ENCODE results near the gene STON2. TPM values are rescaled to one million over a fixed set of nuclear protein-coding genes. Genes with fewer than 3 reads are reported as not detected.

STON2 gene
- total RNA-seq, 1 experiment from 2014 or later = 23.5 TPM

DNA sequence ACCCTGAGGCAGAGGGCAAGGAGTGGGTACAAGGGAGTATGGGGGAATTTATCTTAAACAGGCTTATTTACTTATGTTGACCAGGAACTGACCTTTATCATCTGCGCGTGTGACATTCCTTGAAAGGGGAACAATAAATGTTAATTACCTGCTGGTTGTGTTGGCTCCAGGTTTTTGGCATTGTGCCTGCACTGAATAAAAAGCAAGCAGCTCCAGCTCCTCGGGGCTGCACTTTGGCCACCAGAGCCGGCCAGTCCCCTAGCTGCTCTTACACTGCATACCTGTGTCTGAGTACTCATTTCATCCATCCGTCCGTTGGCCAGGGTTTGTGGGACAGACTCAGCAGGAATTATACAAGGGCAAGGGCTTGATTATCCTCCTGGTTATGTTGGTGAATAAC, 110.6 kb downstream of the STON2 start:
- ChIA-PET CTCF (interaction anchor here (0.6 to 1.8 kb wide), 5 partner anchors 14 to 175 kb away, joined by 3 to 5 read pairs (median 3); no protein-coding TSS in a partner anchor), POLR2A (interaction anchor here (1.0 kb wide), 1 partner anchor 21 kb away, joined by 8 read pairs; no protein-coding TSS in a partner anchor)
- H3K9me3 Mint-ChIP-seq (ENCODE audit: unreplicated experiment) = no peaks in the 10 kb centered on the region
- H3K4me1 Mint-ChIP-seq (ENCODE audit: insufficient read depth, unreplicated experiment) = peaks cover 5% of the 10 kb centered on the region
- no TSS peak for BruUV-seq (replicated peaks)
- H3K27me3 Mint-ChIP-seq (ENCODE audit: insufficient read depth, unreplicated experiment) = no peaks in the 10 kb centered on the region
- H3K36me3 Mint-ChIP-seq (ENCODE audit: insufficient read depth, unreplicated experiment) = peaks cover 20% of the 10 kb centered on the region
- no peak for DNase-seq (ENCODE audit: unreplicated experiment)
- intact Hi-C loops (cut with micrococcal nuclease) = no loop called here
- no peak overlapping the region for H3K4me3 Mint-ChIP-seq (ENCODE audit: unreplicated experiment)
- H3K27ac Mint-ChIP-seq (ENCODE audit: low read depth, unreplicated experiment) = peak overlapping the region; percentile 2
- TF ChIP-seq, protein P1, sequence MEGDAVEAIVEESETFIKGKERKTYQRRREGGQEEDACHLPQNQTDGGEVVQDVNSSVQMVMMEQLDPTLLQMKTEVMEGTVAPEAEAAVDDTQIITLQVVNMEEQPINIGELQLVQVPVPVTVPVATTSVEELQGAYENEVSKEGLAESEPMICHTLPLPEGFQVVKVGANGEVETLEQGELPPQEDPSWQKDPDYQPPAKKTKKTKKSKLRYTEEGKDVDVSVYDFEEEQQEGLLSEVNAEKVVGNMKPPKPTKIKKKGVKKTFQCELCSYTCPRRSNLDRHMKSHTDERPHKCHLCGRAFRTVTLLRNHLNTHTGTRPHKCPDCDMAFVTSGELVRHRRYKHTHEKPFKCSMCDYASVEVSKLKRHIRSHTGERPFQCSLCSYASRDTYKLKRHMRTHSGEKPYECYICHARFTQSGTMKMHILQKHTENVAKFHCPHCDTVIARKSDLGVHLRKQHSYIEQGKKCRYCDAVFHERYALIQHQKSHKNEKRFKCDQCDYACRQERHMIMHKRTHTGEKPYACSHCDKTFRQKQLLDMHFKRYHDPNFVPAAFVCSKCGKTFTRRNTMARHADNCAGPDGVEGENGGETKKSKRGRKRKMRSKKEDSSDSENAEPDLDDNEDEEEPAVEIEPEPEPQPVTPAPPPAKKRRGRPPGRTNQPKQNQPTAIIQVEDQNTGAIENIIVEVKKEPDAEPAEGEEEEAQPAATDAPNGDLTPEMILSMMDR (IDR thresholded peaks at IDR 0.05; ENCODE audit: unreplicated experiment) = no peak

DNA sequence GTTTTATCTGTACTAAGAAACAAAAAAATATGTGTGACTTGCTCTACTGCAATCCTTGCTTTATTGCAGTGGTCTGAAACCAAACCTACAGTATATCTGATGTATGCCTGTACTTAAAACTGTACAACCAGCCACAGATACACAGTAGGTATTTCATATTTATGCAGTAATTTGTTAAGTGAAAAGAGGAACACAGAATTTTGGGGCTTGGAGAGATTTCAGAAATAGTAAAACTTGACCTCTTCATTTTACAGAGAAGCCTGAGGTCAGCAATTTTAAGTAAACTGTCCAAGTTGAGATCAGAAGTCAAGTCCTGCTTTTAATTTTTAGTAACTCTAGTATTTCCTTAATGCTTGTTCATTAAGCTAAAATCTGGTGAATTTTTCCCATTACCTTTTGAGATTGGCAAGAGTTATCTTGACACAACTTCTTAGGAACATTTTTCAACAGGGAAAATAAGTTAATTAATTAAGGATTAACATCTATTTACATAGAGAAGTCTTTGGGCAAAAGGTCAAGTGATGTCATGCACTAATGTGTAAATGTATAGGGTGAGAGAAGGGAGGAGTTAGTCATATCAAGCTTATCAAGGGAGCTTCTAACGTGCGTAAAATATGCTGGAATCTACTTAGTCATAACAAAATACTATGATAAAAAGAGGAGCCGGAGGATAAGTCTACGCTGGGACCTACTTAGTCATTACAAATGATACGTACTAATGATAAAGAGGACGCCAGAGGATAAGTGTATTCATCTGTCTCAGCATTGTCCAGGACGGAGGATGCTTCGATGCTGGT, 113.4 kb downstream of the STON2 start:
- Mint-ChIP-seq H3K27me3 (ENCODE audit: insufficient read depth, unreplicated experiment) (no peaks in the 10 kb centered on the region), H3K9me3 (ENCODE audit: unreplicated experiment) (no peaks in the 10 kb centered on the region), H3K4me3 (ENCODE audit: unreplicated experiment) (no peak overlapping the region), H3K4me1 (ENCODE audit: insufficient read depth, unreplicated experiment) (peaks cover 5% of the 10 kb centered on the region), H3K36me3 (ENCODE audit: insufficient read depth, unreplicated experiment) (peaks cover 16% of the 10 kb centered on the region), H3K27ac (ENCODE audit: low read depth, unreplicated experiment) (no peak overlapping the region)
- TF ChIP-seq, protein P1 (IDR thresholded peaks at IDR 0.05; ENCODE audit: unreplicated experiment) = no peak
- ChIA-PET CTCF (no interaction called here), POLR2A (no interaction called here)
- intact Hi-C loops (cut with micrococcal nuclease) = no loop called here
- DNase-seq (ENCODE audit: unreplicated experiment) = no peak
- BruUV-seq (replicated peaks) = no TSS peak

DNA sequence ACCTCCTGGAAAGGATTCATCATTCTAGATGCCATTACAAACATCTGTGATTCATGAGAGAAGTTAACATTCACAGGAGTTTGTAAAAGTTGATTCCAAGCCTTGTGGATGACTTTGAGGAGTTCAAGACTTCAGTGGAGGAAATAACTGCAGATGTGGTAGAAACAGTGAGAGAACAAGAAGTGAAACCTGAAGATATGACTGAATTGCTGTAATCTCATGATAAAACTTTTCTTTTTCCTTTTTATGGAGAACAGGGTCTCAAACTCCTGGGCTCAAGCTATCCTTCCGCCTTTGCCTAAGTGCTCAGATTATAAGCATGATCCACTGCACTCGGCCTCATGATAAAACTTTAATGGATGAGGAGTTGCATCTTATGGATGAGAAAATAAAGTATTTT, 114.9 kb downstream of the STON2 start:
- Mint-ChIP-seq H3K27me3 (ENCODE audit: insufficient read depth, unreplicated experiment) (no peaks in the 10 kb centered on the region), H3K36me3 (ENCODE audit: insufficient read depth, unreplicated experiment) (peaks cover 13% of the 10 kb centered on the region), H3K4me1 (ENCODE audit: insufficient read depth, unreplicated experiment) (peaks cover 5% of the 10 kb centered on the region), H3K9me3 (ENCODE audit: unreplicated experiment) (no peaks in the 10 kb centered on the region), H3K27ac (ENCODE audit: low read depth, unreplicated experiment) (no peak overlapping the region), H3K4me3 (ENCODE audit: unreplicated experiment) (no peak overlapping the region)
- TF ChIP-seq, protein P1 (IDR thresholded peaks at IDR 0.05; ENCODE audit: unreplicated experiment) = no peak
- no peak for DNase-seq (ENCODE audit: unreplicated experiment)
- intact Hi-C loops (cut with micrococcal nuclease) = no loop called here
- BruUV-seq (replicated peaks) = no TSS peak
- POLR2A ChIA-PET = interaction anchor here (0.7 kb wide), 1 partner anchor 38 kb away, joined by 3 read pairs; no protein-coding TSS in a partner anchor
- CTCF ChIA-PET = interaction anchor here (0.5 to 1.1 kb wide), 3 partner anchors 13 to 37 kb away, joined by 3 read pairs; no protein-coding TSS in a partner anchor

DNA sequence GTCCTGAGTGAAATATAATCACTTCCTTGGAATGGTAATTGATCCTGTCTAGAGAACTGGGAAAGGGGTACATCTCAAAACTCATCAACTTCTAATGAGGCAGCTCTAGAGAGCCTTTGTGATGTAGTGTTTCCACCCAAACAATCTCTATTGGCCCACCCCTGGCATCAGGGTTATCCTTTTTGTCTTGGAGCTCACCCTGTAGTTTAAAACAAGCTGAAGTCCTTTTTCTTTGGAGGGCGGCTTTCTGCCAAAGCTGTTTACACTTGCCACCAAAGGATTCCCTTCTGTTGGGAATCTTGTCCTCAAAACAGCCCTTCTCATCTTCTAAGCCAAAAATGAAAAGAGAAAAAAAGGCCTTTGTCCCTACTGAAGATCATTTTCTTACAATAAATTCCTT, 118.8 kb downstream of the STON2 start:
- no peak overlapping the region for H3K4me3 Mint-ChIP-seq (ENCODE audit: unreplicated experiment)
- no peak for DNase-seq (ENCODE audit: unreplicated experiment)
- peaks cover 32% of the 10 kb centered on the region for H3K36me3 Mint-ChIP-seq (ENCODE audit: insufficient read depth, unreplicated experiment)
- no peaks in the 10 kb centered on the region for H3K4me1 Mint-ChIP-seq (ENCODE audit: insufficient read depth, unreplicated experiment)
- POLR2A ChIA-PET = no interaction called here
- CTCF ChIA-PET = interaction anchor here (0.7 kb wide), 1 partner anchor 8 kb away, joined by 4 read pairs; no protein-coding TSS in a partner anchor
- intact Hi-C loops (cut with micrococcal nuclease) = no loop called here
- no peak overlapping the region for H3K27ac Mint-ChIP-seq (ENCODE audit: low read depth, unreplicated experiment)
- TF ChIP-seq, protein P1 (IDR thresholded peaks at IDR 0.05; ENCODE audit: unreplicated experiment) = no peak
- H3K9me3 Mint-ChIP-seq (ENCODE audit: unreplicated experiment) = no peaks in the 10 kb centered on the region
- no peaks in the 10 kb centered on the region for H3K27me3 Mint-ChIP-seq (ENCODE audit: insufficient read depth, unreplicated experiment)
- no TSS peak for BruUV-seq (replicated peaks)
